Esophagus muscularis mucosa (tissue), 4 donors: ENCODE data around the gene MERTK. TPM values are rescaled to one million over a fixed set of nuclear protein-coding genes. Genes with fewer than 3 reads are reported as not detected.

Source experiments
- DNase-seq: peaks from one replicate; pipeline ENCODE4 v3.0.0-alpha.2; 2017; ENCODE audit errors: extremely low spot score
- H3K27ac ChIP-seq, 4 donors: fragments of 200-600 bp; sonication (generic); replicated peaks in 1 of 4; 1 replicate in 3 of 4; 2 replicates in 1 of 4; pipeline ENCODE4 v1.5.1; 2016 to 2019; ENCODE audit warnings: mild to moderate bottlenecking in 1 of 4
- H3K27me3 ChIP-seq, 4 donors: fragments of 200-600 bp; sonication (generic); one replicate each; pipeline versions ENCODE4 v1.5.1 to v1.6.0; 2016 to 2019
- H3K36me3 ChIP-seq, 4 donors: fragments of 200-600 bp; sonication (generic); one replicate each; pipeline ENCODE4 v1.5.1; 2016 to 2019
- H3K4me1 ChIP-seq, 4 donors: fragments of 200-600 bp; sonication (generic); one replicate each; pipeline ENCODE4 v1.5.1; 2016 to 2019
- H3K4me3 ChIP-seq, 4 donors: fragments of 200-600 bp; sonication (generic); 1 replicate in 2 of 4; 2 replicates in 2 of 4; pipeline ENCODE4 v1.5.1; 2016 to 2019; ENCODE audit warnings: mild to moderate bottlenecking in 4 of 4, moderate library complexity in 1 of 4
- H3K9me3 ChIP-seq, 4 donors: fragments of 200-600 bp; sonication (generic); 1 replicate in 3 of 4; 2 replicates in 1 of 4; pipeline ENCODE4 v1.5.1; 2016 to 2019
- EP300 ChIP-seq: sonication (generic); formaldehyde crosslinking; IDR thresholded peaks from one replicate; pipeline ENCODE4 v1.6.1; 2017; ENCODE audit warnings: antibody characterized with exemption
- POLR2A ChIP-seq: fragments of 450-650 bp; IDR thresholded peaks from one replicate; pipeline ENCODE4 v1.6.1; 2017; ENCODE audit warnings: antibody characterized with exemption, moderate library complexity, mild to moderate bottlenecking, low read depth
- POLR2AphosphoS5 ChIP-seq, 2 donors: sonication (generic); formaldehyde crosslinking; IDR thresholded peaks; one replicate each; pipeline ENCODE4 v1.6.1; 2017; ENCODE audit warnings: antibody characterized with exemption in 2 of 2
- WGBS: methylation state at CpG from one replicate; pipeline ENCODE4 v1.1.5; 2018; 5-methylcytosine and 5-hydroxymethylcytosine counted together
- intact Hi-C: fragments of 100-400 bp; cut with DNase I; formaldehyde crosslinking; loops from one replicate; pipeline ENCODE4 v1.15.1; 2023
- total RNA-seq, 4 donors: library from RNA; depleted of rRNA; stranded (reverse); fragments of >200 nt; gene quantifications; one replicate each; pipeline versions ENCODE4 v1.1.0 to v1.2.1, GENCODE V29; 2016
- TF ChIP-seq, protein P1 (sequence below), 3 experiments: fragments of 200-600 bp in 2 of 3; fragments of 450-650 bp in 1 of 3; sonication (generic) in 2 of 3; IDR thresholded peaks; one replicate each; pipeline ENCODE4 v1.5.1; 2017 to 2019; ENCODE audit warnings: antibody characterized with exemption in 3 of 3, mild to moderate bottlenecking in 2 of 3, moderate library complexity in 1 of 3

The MERTK gene
- total RNA-seq, 4 donors from 2014 or later = 19.9 to 31.0 (median 22.3) TPM

DNA sequence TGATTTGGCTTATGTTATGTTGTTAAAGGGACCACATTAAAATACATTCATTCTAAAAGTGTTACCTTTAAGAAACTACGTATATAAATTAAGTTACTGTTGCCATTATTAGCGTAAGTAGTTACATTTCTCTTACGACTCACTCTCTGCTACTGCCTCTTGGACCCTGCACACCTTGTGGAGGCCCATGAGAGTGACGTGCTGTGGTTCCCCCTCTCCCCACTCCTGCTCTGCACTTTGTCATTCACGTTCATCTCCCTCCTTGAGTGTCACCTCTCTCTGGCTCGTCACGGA lies 830 bp upstream of the MERTK start:
- H3K9me3 ChIP-seq = no peaks in the 10 kb centered on the region
- intact Hi-C loops = loop anchor here (5.0 kb wide), 1 partner anchor 50 kb away; no protein-coding TSS in a partner anchor
- TF ChIP-seq POLR2AphosphoS5 (IDR thresholded peaks at IDR 0.05) = no peak
- no peak for TF ChIP-seq POLR2A
- TF ChIP-seq, protein P1, sequence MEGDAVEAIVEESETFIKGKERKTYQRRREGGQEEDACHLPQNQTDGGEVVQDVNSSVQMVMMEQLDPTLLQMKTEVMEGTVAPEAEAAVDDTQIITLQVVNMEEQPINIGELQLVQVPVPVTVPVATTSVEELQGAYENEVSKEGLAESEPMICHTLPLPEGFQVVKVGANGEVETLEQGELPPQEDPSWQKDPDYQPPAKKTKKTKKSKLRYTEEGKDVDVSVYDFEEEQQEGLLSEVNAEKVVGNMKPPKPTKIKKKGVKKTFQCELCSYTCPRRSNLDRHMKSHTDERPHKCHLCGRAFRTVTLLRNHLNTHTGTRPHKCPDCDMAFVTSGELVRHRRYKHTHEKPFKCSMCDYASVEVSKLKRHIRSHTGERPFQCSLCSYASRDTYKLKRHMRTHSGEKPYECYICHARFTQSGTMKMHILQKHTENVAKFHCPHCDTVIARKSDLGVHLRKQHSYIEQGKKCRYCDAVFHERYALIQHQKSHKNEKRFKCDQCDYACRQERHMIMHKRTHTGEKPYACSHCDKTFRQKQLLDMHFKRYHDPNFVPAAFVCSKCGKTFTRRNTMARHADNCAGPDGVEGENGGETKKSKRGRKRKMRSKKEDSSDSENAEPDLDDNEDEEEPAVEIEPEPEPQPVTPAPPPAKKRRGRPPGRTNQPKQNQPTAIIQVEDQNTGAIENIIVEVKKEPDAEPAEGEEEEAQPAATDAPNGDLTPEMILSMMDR (IDR thresholded peaks at IDR 0.05) = no peak
- no peak for TF ChIP-seq EP300
- no peak for DNase-seq
- peak overlapping the region; percentile 84 to 93 (median 89) for H3K27ac ChIP-seq
- H3K27me3 ChIP-seq = no peaks in the 10 kb centered on the region
- 0% methylated on average over 7 of the region's 7 CpGs for WGBS
- H3K4me1 ChIP-seq = peaks cover 16 to 44% (median 39%) of the 10 kb centered on the region in 4 donors
- peak overlapping the region; percentile 85 to 96 (median 93) for H3K4me3 ChIP-seq
- no peaks in the 10 kb centered on the region for H3K36me3 ChIP-seq

GRCh38 chr2:111898703-111899514 lies 502 bp downstream of the MERTK start:
- H3K9me3 ChIP-seq = no peaks in the 10 kb centered on the region
- H3K4me3 ChIP-seq = peak overlapping the region; percentile 85 to 96 (median 93)
- WGBS = 3% methylated on average over 15 of the region's 70 CpGs
- peaks cover 24 to 47% (median 39%) of the 10 kb centered on the region in 4 donors for H3K4me1 ChIP-seq
- intact Hi-C loops = loop anchor here (5.0 kb wide), 1 partner anchor 48 kb away; no protein-coding TSS in a partner anchor
- peak overlapping the region; percentile 84 to 93 (median 89) for H3K27ac ChIP-seq
- DNase-seq = peak; percentile 91
- TF ChIP-seq POLR2AphosphoS5 (IDR thresholded peaks at IDR 0.05) (no peak), POLR2A (no peak), EP300 (no peak)
- TF ChIP-seq, protein P1 (IDR thresholded peaks at IDR 0.05) = no peak
- no peaks in the 10 kb centered on the region for H3K36me3 ChIP-seq
- no peaks in the 10 kb centered on the region for H3K27me3 ChIP-seq

- 21% methylated on average over 3 of the region's 3 CpGs for WGBS
- H3K27ac ChIP-seq = peak overlapping the region; percentile 84 to 93 (median 89)
Measured at GRCh38 chr2:111900859-111901258, 2.5 kb downstream of the MERTK start.

DNA sequence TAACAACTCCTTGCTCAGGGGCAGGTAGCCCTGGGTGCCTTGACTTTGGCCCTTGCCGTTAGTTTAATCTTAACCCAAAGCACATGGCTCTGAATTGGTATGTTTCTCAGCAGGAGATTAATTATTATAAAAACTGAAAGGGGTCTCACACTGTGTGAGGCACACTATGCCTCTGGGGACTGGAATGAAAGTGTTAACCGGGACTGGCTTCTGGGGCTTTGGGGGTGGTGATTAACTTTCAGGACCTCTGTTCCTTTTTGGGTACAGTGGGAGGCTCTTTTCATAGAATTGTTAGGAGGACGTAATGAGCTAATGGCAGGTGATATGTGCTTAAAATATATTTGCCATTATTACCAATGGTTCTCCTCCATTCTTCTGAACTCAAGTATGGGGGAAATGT lies 5.1 kb downstream of the MERTK start:
- Histone ChIP-seq H3K9me3 (no peaks in the 10 kb centered on the region), H3K27ac (peak overlapping the region in 1 of 4 donors; percentile 60), H3K4me1 (peaks cover 53 to 77% (median 66%) of the 10 kb centered on the region in 4 donors), H3K36me3 (no peaks in the 10 kb centered on the region), H3K27me3 (no peaks in the 10 kb centered on the region), H3K4me3 (no peak overlapping the region)
- DNase-seq = no peak
- 75% methylated on average over 3 of the region's 3 CpGs for WGBS
- TF ChIP-seq, protein P1 (IDR thresholded peaks at IDR 0.05) = no peak
- TF ChIP-seq POLR2A = no peak
- TF ChIP-seq EP300 = no peak
- no peak for TF ChIP-seq POLR2AphosphoS5 (IDR thresholded peaks at IDR 0.05)
- intact Hi-C loops = no loop called here

More at GRCh38 chr2:111900859-111901258, 2.5 kb downstream of the MERTK start:
- Histone ChIP-seq H3K4me3 (peak overlapping the region; percentile 85 to 96 (median 93)), H3K9me3 (no peaks in the 10 kb centered on the region), H3K4me1 (peaks cover 40 to 67% (median 54%) of the 10 kb centered on the region in 4 donors), H3K27me3 (no peaks in the 10 kb centered on the region), H3K36me3 (no peaks in the 10 kb centered on the region)
- intact Hi-C loops = no loop called here
- TF ChIP-seq EP300 = no peak
- TF ChIP-seq POLR2A = no peak
- TF ChIP-seq POLR2AphosphoS5 (IDR thresholded peaks at IDR 0.05) = peak in 1 of 2 donors; percentile 35
- TF ChIP-seq, protein P1 (IDR thresholded peaks at IDR 0.05) = peak; percentile 21 to 31 (median 28)
- DNase-seq = peak; percentile 90
